IPS DF 4.7 (cell line): ENCODE measurements around the gene APPBP2.

Experiments used
- DNase-seq: peaks from one replicate; pipeline ENCODE4 v3.0.0-alpha.2; 2013; ENCODE audit warnings: low spot score; ENCODE audit errors: extremely low read depth

The APPBP2 gene

GRCh38 chr17:60396412-60396811 is 129.6 kb downstream of the APPBP2 start:
- DNase-seq = no peak

- DNase-seq = no peak
These were observed 130.5 kb downstream of the APPBP2 start for GRCh38 chr17:60395508-60396065.

GRCh38 chr17:60393840-60394723 is 132.0 kb downstream of the APPBP2 start:
- no peak for DNase-seq
